ENCODE measurements around the gene CDC42BPB.

GRCh38 chr14:103095210-103095778 is 37.9 kb upstream of the CDC42BPB start:
- TF ChIP-seq SUZ12 (IDR thresholded peaks at IDR 0.05; ENCODE audit: extremely low read depth, insufficient read depth, insufficient read length) (no peak), ZNF274 (IDR thresholded peaks at IDR 0.05; ENCODE audit: low read depth, low read length) (no peak), YY1 (IDR thresholded peaks at IDR 0.05; ENCODE audit: insufficient read depth, insufficient read length) (no peak)

Data from NT2/D1 (cell line).